Karpas-422 (cell line): ENCODE measurements around the gene DYNC2LI1. TPM values are rescaled to one million over a fixed set of nuclear protein-coding genes. Genes with fewer than 3 reads are reported as not detected.

Experiments used
- DNase-seq: peaks from one replicate; pipeline ENCODE4 v3.0.0-alpha.2; 2015
- H2AFZ ChIP-seq: fragments of 200-600 bp; sonication (generic); 2 replicates; pipeline ENCODE4 v1.6.1; 2014; ENCODE audit warnings: antibody characterized with exemption, low read length, mixed read lengths
- H3K27ac ChIP-seq: fragments of 200-600 bp; sonication (generic); 2 replicates; pipeline ENCODE4 v1.5.1; 2014; ENCODE audit warnings: mild to moderate bottlenecking, low read length, moderate library complexity
- H3K27me3 ChIP-seq: fragments of 200-600 bp; sonication (generic); 2 replicates; pipeline ENCODE4 v1.6.1; 2014; ENCODE audit warnings: low read length, mixed read lengths
- H3K36me3 ChIP-seq: fragments of 200-600 bp; sonication (generic); 2 replicates; pipeline ENCODE4 v1.6.1; 2014; ENCODE audit warnings: low read length, mixed read lengths; ENCODE audit not compliant: insufficient read depth
- H3K4me1 ChIP-seq: fragments of 200-600 bp; sonication (generic); 2 replicates; pipeline ENCODE4 v1.6.1; 2014; ENCODE audit warnings: mild to moderate bottlenecking, low read length, mixed read lengths
- H3K4me2 ChIP-seq: fragments of 200-600 bp; sonication (generic); 2 replicates; pipeline ENCODE4 v1.6.1; 2014; ENCODE audit warnings: low read length, low read depth, mild to moderate bottlenecking; ENCODE audit not compliant: poor library complexity, severe bottlenecking
- H3K4me3 ChIP-seq: fragments of 200-600 bp; sonication (generic); 2 replicates; pipeline ENCODE4 v1.5.1; 2014; ENCODE audit warnings: mild to moderate bottlenecking, antibody characterized with exemption, low read length, mixed read lengths
- H3K79me2 ChIP-seq: fragments of 200-600 bp; sonication (generic); 2 replicates; pipeline ENCODE4 v1.6.1; 2014; ENCODE audit warnings: mild to moderate bottlenecking, low read length, mixed read lengths
- H3K9ac ChIP-seq: fragments of 200-600 bp; sonication (generic); 2 replicates; pipeline ENCODE4 v1.6.0; 2014; ENCODE audit warnings: low read length
- H3K9me2 ChIP-seq: fragments of 200-600 bp; sonication (generic), shearing (Covaris generic); replicated peaks from 2 replicates; pipeline ENCODE4 v1.6.0; 2014; ENCODE audit warnings: mild to moderate bottlenecking, low read length, moderate library complexity; ENCODE audit not compliant: insufficient read depth
- H3K9me3 ChIP-seq: fragments of 300-700, 200-600 bp; sonication (generic); 2 replicates; pipeline ENCODE4 v1.6.1; 2014; ENCODE audit warnings: low read length, mixed read lengths
- H4K20me1 ChIP-seq: fragments of 200-600 bp; sonication (generic); 2 replicates; pipeline ENCODE4 v1.6.1; 2014; ENCODE audit warnings: mild to moderate bottlenecking, antibody characterized with exemption, low read length, low read depth; ENCODE audit not compliant: insufficient read depth
- total RNA-seq: library from RNA; depleted of rRNA; stranded (reverse); fragments of >200 nt; shearing (Covaris generic); gene quantifications from 2 replicates; pipeline ENCODE4 v1.2.3, GENCODE V29; 2014; ENCODE audit warnings: low replicate concordance

The DYNC2LI1 gene
- total RNA-seq, 1 experiment from 2014 or later, result 36.9 TPM

- Histone ChIP-seq H3K27me3 (no peaks in the 10 kb centered on the region), H3K79me2 (no peaks in the 10 kb centered on the region), H3K4me3 (no peak overlapping the region), H4K20me1 (no peaks in the 10 kb centered on the region), H2AFZ (no peak overlapping the region), H3K4me1 (no peaks in the 10 kb centered on the region), H3K9ac (no peak overlapping the region), H3K36me3 (no peaks in the 10 kb centered on the region), H3K9me2 (no peaks in the 10 kb centered on the region), H3K4me2 (no peak overlapping the region), H3K27ac (no peak overlapping the region), H3K9me3 (no peaks in the 10 kb centered on the region)
- no peak for DNase-seq
Measured at GRCh38 chr2:43766006-43766405, 7.8 kb upstream of the DYNC2LI1 start.

GRCh38 chr2:43774617-43775016 lies 778 bp downstream of the DYNC2LI1 start:
- DNase-seq, result no peak
- Histone ChIP-seq H3K27ac (no peak overlapping the region), H3K4me2 (peak overlapping the region; percentile 89)

GRCh38 chr2:43776324-43776723 lies 2.5 kb downstream of the DYNC2LI1 start:
- H3K9me3 ChIP-seq, result no peaks in the 10 kb centered on the region
- H3K27me3 ChIP-seq, result no peaks in the 10 kb centered on the region
- H3K4me3 ChIP-seq, result no peak overlapping the region
- H3K9ac ChIP-seq, result no peak overlapping the region
- no peak overlapping the region for H3K27ac ChIP-seq
- H3K9me2 ChIP-seq, result no peaks in the 10 kb centered on the region
- peaks cover 7% of the 10 kb centered on the region for H3K79me2 ChIP-seq
- no peak overlapping the region for H2AFZ ChIP-seq
- peaks cover 8% of the 10 kb centered on the region for H3K4me1 ChIP-seq
- no peak overlapping the region for H3K4me2 ChIP-seq
- no peaks in the 10 kb centered on the region for H4K20me1 ChIP-seq
- no peaks in the 10 kb centered on the region for H3K36me3 ChIP-seq
- DNase-seq, result no peak

More at GRCh38 chr2:43774617-43775016, 778 bp downstream of the DYNC2LI1 start:
- Histone ChIP-seq H3K4me3 (peak overlapping the region; percentile 87), H3K4me1 (peaks cover 8% of the 10 kb centered on the region), H3K79me2 (peaks cover 7% of the 10 kb centered on the region), H3K27me3 (no peaks in the 10 kb centered on the region), H3K36me3 (no peaks in the 10 kb centered on the region), H4K20me1 (no peaks in the 10 kb centered on the region), H2AFZ (peak overlapping the region; percentile 84), H3K9me3 (no peaks in the 10 kb centered on the region), H3K9ac (peak overlapping the region; percentile 80), H3K9me2 (no peaks in the 10 kb centered on the region)

GRCh38 chr2:43777306-43777926 lies 3.6 kb downstream of the DYNC2LI1 start:
- Histone ChIP-seq H3K36me3 (no peaks in the 10 kb centered on the region), H3K9ac (no peak overlapping the region), H3K9me2 (no peaks in the 10 kb centered on the region), H3K27ac (no peak overlapping the region), H2AFZ (no peak overlapping the region), H3K4me3 (no peak overlapping the region), H3K27me3 (no peaks in the 10 kb centered on the region), H3K4me2 (no peak overlapping the region), H3K79me2 (peaks cover 7% of the 10 kb centered on the region), H3K4me1 (peaks cover 8% of the 10 kb centered on the region), H3K9me3 (no peaks in the 10 kb centered on the region), H4K20me1 (no peaks in the 10 kb centered on the region)
- DNase-seq, result no peak

DNA sequence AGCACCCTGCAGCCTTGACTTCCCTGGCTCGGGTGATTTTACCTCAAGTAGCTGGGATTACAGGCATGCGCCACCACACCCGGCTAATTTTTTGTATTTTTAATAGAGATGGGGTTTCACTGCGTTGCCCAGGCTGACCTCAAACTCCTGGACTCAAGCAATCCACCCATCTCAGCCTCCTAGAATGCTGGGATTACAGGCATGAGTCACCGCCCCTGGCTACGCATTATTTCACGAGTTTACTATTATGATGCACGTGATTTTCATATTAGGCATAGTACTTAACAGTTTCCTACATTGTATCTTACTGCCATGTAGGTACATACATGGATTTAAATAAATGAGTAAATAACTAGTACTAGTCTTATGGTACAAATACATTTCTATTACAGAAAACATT lies 4.4 kb downstream of the DYNC2LI1 start:
- no peaks in the 10 kb centered on the region for H3K9me3 ChIP-seq
- no peak for DNase-seq
- H3K4me1 ChIP-seq, result peaks cover 8% of the 10 kb centered on the region
- peaks cover 7% of the 10 kb centered on the region for H3K79me2 ChIP-seq
- H3K4me2 ChIP-seq, result no peak overlapping the region
- H3K9me2 ChIP-seq, result no peaks in the 10 kb centered on the region
- no peak overlapping the region for H3K9ac ChIP-seq
- no peaks in the 10 kb centered on the region for H3K36me3 ChIP-seq
- no peaks in the 10 kb centered on the region for H3K27me3 ChIP-seq
- no peak overlapping the region for H2AFZ ChIP-seq
- H3K27ac ChIP-seq, result no peak overlapping the region
- no peaks in the 10 kb centered on the region for H4K20me1 ChIP-seq
- H3K4me3 ChIP-seq, result no peak overlapping the region

GRCh38 chr2:43787895-43788294 lies 14.1 kb downstream of the DYNC2LI1 start:
- no peak overlapping the region for H2AFZ ChIP-seq

GRCh38 chr2:43788646-43789045 lies 14.8 kb downstream of the DYNC2LI1 start:
- no peak overlapping the region for H3K9ac ChIP-seq
- no peaks in the 10 kb centered on the region for H3K36me3 ChIP-seq
- no peaks in the 10 kb centered on the region for H4K20me1 ChIP-seq
- no peaks in the 10 kb centered on the region for H3K9me2 ChIP-seq
- no peak for DNase-seq
- H3K27ac ChIP-seq, result no peak overlapping the region
- H2AFZ ChIP-seq, result no peak overlapping the region
- H3K4me2 ChIP-seq, result no peak overlapping the region
- H3K4me3 ChIP-seq, result no peak overlapping the region
- H3K27me3 ChIP-seq, result no peaks in the 10 kb centered on the region
- H3K79me2 ChIP-seq, result no peaks in the 10 kb centered on the region
- no peaks in the 10 kb centered on the region for H3K9me3 ChIP-seq
- peaks cover 2% of the 10 kb centered on the region for H3K4me1 ChIP-seq

More at GRCh38 chr2:43787895-43788294, 14.1 kb downstream of the DYNC2LI1 start:
- no peak overlapping the region for H3K4me2 ChIP-seq
- no peak overlapping the region for H3K27ac ChIP-seq
- DNase-seq, result no peak
- H3K27me3 ChIP-seq, result no peaks in the 10 kb centered on the region
- H3K79me2 ChIP-seq, result no peaks in the 10 kb centered on the region
- no peak overlapping the region for H3K4me3 ChIP-seq
- no peaks in the 10 kb centered on the region for H3K9me3 ChIP-seq
- no peaks in the 10 kb centered on the region for H4K20me1 ChIP-seq
- H3K4me1 ChIP-seq, result no peaks in the 10 kb centered on the region
- H3K9ac ChIP-seq, result no peak overlapping the region
- H3K9me2 ChIP-seq, result no peaks in the 10 kb centered on the region
- H3K36me3 ChIP-seq, result no peaks in the 10 kb centered on the region

GRCh38 chr2:43790147-43790546 lies 16.3 kb downstream of the DYNC2LI1 start:
- peaks cover 7% of the 10 kb centered on the region for H3K4me1 ChIP-seq
- H4K20me1 ChIP-seq, result no peaks in the 10 kb centered on the region
- no peak overlapping the region for H3K4me2 ChIP-seq
- no peaks in the 10 kb centered on the region for H3K9me3 ChIP-seq
- no peak overlapping the region for H3K27ac ChIP-seq
- no peak overlapping the region for H3K9ac ChIP-seq
- no peaks in the 10 kb centered on the region for H3K27me3 ChIP-seq
- H3K36me3 ChIP-seq, result no peaks in the 10 kb centered on the region
- H3K9me2 ChIP-seq, result no peaks in the 10 kb centered on the region
- no peak overlapping the region for H2AFZ ChIP-seq
- no peak overlapping the region for H3K4me3 ChIP-seq
- H3K79me2 ChIP-seq, result no peaks in the 10 kb centered on the region
- no peak for DNase-seq
